Ishikawa (cell line): ENCODE measurements around the gene ARHGEF17.

Experiments
- CEBPB ChIP-seq: IDR thresholded peaks from 2 replicates; pipeline ENCODE4 v1.6.1; 2012
- CREB1 ChIP-seq: IDR thresholded peaks from 2 replicates; pipeline ENCODE4 v1.6.1; 2012; ENCODE audit warnings: low read depth
- EGR1 ChIP-seq: IDR thresholded peaks from 2 replicates; pipeline ENCODE4 v1.6.1; 2012
- EP300 ChIP-seq: IDR thresholded peaks from 2 replicates; pipeline ENCODE4 v1.6.1; 2012; ENCODE audit warnings: borderline replicate concordance
- FOXM1 ChIP-seq: IDR thresholded peaks from 2 replicates; pipeline ENCODE4 v1.6.1; 2012; ENCODE audit warnings: low read depth, borderline replicate concordance
- MAX ChIP-seq: IDR thresholded peaks from 2 replicates; pipeline ENCODE4 v1.6.1; 2012
- NFIC ChIP-seq: IDR thresholded peaks from 2 replicates; pipeline ENCODE4 v1.6.1; 2012
- RAD21 ChIP-seq: IDR thresholded peaks from 2 replicates; pipeline ENCODE4 v1.6.1; 2012; ENCODE audit warnings: low read depth
- REST ChIP-seq: IDR thresholded peaks from 2 replicates; pipeline ENCODE4 v1.6.1; 2012; ENCODE audit warnings: low read depth, mild to moderate bottlenecking
- TAF1 ChIP-seq: IDR thresholded peaks from 2 replicates; pipeline ENCODE4 v1.6.1; 2012; ENCODE audit warnings: low read depth, mild to moderate bottlenecking
- TCF12 ChIP-seq: IDR thresholded peaks from 2 replicates; pipeline ENCODE4 v1.6.1; 2012; ENCODE audit warnings: low read depth
- TEAD4 ChIP-seq: IDR thresholded peaks from 2 replicates; pipeline ENCODE4 v1.6.1; 2012
- YY1 ChIP-seq: IDR thresholded peaks from 2 replicates; pipeline ENCODE4 v1.6.1; 2012; ENCODE audit warnings: low read depth
- ZBTB7A ChIP-seq: IDR thresholded peaks from 2 replicates; pipeline ENCODE4 v1.6.1; 2012; ENCODE audit warnings: low read depth

GRCh38 chr11:73404048-73404447, 96.0 kb downstream of the ARHGEF17 start:
- TF ChIP-seq CEBPB (no peak), TAF1 (no peak), CREB1 (no peak), TCF12 (no peak), YY1 (no peak), MAX (no peak), FOXM1 (no peak), REST (no peak), EP300 (no peak), ZBTB7A (no peak), RAD21 (peak; percentile 70), EGR1 (no peak), TEAD4 (no peak), NFIC (no peak)
